ENCODE data around the gene CFDP1. TPM values are rescaled to one million over a fixed set of nuclear protein-coding genes. Genes with fewer than 3 reads are reported as not detected.

CFDP1 gene
- 10 to 100 TPM; 34.2 to 38.5 TPM for total RNA-seq

GRCh38 chr16:75432828-75433731 lies at the start of gene CFDP1:
Gene CFDP1, minus strand, starts transcription at chr16:75433503. Its CDS starts 151 bp downstream, at chr16:75433352.
- CTCF ChIA-PET, result interaction anchor here (0.7 to 2.7 kb wide), 8 partner anchors 11 to 1779 kb away, joined by 3 to 14 read pairs (median 6); partner anchors contain the start of gene TMEM170A
- POLR2A ChIA-PET, result interaction anchor here (0.8 to 1.3 kb wide), 7 partner anchors 12 to 214 kb away, joined by 3 to 5 read pairs (median 4); partner anchors contain the start of genes ADAT1, KARS1 and TERF2IP

DNA sequence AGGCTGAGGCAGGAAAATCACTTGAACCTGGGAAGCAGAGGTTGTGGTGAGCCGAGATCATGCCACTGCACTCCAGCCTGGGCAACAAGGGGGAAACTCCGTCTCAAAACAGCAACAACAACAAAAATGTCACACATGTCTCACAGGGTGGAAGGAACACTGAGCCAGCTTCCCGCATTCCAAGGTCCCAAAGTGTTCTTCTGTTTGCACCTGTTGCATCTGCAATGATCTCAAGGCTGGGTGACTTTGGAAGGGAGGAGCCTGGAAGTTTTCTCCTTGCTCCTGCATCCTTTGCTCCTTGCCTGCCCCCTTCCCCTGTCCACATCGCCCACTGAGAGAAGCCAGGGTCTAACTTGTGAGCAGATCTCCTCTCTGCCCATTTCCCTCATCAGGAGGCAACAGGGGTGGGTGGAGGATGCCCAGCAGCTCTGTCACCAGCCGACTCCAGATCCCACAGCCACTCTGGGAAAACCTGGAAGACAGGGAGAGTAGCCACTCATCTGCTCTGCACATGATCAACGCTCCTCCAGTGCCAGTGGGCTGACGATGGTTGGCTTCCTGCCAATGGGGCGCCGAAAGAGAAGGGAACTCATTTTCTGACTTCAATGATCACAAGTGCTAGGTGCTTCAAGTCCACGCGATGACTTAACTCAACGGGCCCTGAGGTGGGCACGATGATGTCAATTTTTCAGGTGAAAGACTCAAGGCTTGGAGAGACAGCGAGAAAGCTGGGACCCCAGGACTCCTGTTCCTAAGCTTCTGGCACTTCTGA lies 49.3 kb upstream of the CFDP1 start:
- CTCF ChIA-PET, result no interaction called here

GRCh38 chr16:75481475-75481874 lies 48.2 kb upstream of the CFDP1 start:
- ChIA-PET POLR2A (no interaction called here), CTCF (no interaction called here)

More for the DNA sequence above, 49.3 kb upstream of the CFDP1 start:
- POLR2A ChIA-PET, result no interaction called here

DNA sequence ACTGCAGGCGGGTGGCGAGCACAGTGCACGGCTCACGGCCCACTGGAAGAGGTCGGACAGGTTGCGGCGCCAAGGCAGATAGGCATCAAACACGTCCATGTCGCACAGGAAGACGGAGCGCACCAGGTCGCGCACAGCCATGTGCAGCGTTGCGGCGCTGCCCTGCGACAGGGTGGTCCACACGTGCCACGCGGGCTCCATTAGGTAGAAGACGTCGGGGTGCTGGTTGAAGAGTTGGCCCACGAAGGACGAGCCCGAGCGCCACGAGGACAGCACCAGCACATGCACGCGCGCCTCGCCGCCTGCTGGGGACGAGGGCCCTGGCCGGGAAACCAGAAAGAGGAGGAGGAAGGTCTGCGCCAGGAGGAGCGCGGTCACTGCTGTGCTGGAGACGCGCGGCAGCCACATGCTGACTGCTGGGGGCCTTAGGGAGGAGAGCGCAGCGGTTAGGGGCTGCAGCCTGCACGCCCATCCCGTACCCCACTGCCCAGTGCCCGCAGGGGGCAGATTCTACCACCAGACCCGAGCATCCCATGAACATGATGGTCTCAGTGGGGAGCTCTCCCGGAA lies 46.2 kb upstream of the CFDP1 start:
- ChIA-PET POLR2A (no interaction called here), CTCF (no interaction called here)

GRCh38 chr16:75478480-75479345 lies 45.4 kb upstream of the CFDP1 start:
- CTCF ChIA-PET, result no interaction called here

DNA sequence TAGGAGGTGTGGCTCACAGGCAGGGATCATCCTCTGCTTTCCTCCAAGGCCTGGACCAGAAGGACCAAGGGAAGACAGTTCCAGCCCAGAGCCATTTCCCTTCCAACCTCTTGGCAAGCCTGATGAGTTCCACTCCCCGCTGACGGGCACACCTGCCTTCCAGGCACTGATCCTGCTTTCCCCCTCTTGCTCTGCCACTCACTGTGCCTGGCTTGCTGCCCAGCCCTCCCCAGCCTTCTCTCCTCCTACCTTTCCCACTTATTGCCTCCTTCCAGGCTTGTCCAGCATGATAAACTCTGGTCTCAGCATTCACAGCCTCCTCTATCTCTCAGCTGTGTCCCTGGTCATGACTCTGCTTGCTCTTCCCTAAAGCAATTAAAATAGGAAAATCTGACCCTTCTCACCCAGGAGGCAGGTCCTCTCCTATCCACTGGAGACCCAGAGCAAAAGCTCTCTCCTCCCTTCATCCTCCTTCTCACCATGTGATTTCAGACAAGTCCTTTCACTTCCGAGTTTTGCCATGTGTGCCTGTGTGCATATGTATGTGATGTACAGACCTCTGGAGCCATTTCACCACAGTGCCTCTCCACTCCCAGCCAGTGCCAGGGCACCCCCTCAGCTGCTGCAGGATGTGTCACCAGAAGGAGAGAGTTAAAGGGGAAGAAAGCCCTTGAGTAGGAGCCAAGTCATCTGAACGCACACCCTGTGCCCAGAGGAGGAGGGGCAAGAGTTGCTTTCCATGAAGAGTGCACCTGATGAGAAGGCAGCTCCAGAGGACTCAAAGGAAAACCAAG lies 44.6 kb upstream of the CFDP1 start:
- POLR2A ChIA-PET, result no interaction called here

More at GRCh38 chr16:75478480-75479345, 45.4 kb upstream of the CFDP1 start:
- POLR2A ChIA-PET, result no interaction called here

GRCh38 chr16:75476817-75477216 lies 43.5 kb upstream of the CFDP1 start:
- ChIA-PET CTCF (no interaction called here), POLR2A (no interaction called here)

More for the DNA sequence above, 44.6 kb upstream of the CFDP1 start:
- CTCF ChIA-PET, result no interaction called here

DNA sequence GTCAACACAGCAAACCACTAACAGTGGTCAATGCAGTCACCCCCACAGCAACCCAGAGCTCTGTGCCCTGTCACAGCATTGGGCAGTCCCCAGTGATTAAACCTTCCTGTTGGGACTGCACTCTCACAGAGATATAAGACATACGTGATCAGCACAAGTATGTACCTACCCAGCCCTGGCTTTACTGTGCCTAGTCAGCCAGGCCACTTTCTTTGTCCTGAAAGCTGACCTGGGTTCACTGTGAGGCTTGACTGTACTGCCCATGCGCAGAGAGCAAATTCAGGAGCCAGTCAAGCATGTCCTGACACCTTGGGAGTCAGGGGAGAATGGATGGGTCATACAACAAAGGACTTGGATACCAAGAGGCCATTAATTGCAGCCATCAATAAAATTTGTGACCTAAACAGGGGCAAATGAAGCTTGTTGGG lies 42.1 kb upstream of the CFDP1 start:
- ChIA-PET POLR2A (no interaction called here), CTCF (interaction anchor here (1.0 to 1.8 kb wide), 2 partner anchors 10 to 42 kb away, joined by 3 read pairs; no protein-coding TSS in a partner anchor)

DNA sequence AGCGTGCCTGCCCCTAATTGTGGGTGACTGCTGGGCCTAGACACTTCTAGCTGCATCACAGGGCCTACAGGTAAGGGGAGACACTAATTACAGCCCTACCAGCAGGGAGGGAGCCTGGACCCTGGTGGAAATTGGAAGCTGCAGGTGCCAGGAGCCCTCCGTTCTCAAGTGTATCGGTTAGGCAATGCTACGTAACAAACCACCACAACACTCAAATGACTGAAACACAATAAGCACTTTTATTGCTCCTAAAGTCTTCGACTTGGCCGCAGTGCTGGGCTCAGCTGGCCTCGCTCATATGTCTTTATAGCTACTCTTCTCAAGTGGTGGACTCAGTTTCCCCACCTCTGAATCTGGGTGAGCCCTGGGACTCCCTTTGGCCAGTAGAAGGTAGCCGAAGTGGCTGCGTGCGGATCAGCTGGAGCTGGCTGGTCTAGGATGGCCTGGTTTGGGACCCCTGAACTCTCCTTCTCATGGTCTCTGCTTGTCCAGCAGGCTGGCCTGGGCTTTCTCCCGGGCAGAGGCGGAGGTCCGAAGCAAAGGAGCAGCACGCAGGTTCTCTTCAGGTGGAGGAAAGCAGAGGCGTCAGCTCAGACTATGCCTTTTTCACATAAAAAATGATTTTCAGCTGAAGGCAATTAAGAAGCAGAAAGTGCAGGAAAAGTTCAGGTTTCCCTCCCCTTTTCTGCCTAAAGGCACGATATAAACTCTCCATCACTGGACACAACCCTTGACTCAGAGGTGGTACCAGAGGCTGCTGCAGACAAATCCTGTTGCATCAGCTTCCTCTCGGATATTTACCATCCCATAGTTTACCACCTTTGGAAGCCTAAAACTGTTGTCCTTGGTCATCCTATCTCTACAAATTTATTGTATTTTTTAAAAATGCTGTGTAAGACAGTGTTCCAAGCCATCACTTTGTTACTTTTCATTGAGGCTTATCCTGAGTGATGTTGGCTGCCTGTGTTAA lies 39.9 kb upstream of the CFDP1 start:
- ChIA-PET POLR2A (no interaction called here), CTCF (interaction anchor here (1.0 to 2.3 kb wide), 5 partner anchors 8 to 291 kb away, joined by 3 to 8 read pairs (median 5); no protein-coding TSS in a partner anchor)

GRCh38 chr16:75471723-75472633 lies 38.7 kb upstream of the CFDP1 start:
- ChIA-PET CTCF (interaction anchor here (0.9 to 2.3 kb wide), 7 partner anchors 23 to 292 kb away, joined by 3 to 8 read pairs (median 4); partner anchors contain the start of genes CHST6 and TMEM231), POLR2A (no interaction called here)

DNA sequence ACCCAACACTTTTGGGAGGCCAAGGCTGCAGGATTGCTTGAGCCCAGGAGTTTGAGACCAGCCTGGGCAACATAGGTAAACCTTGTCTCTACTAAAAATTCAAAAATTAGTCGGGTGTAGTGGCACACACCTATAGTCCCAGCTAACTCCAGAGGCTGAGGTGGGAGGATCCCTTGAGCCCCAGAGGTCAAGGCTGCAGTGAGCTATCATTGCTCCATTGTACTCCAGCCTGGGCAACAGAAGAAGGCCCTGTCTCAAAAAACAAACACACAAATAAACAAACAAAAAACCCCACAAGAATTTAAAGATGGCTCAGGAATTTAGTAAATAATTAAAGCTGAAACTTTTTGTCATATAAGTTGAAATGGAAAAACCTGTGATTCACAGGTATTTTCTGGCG lies 33.5 kb upstream of the CFDP1 start:
- POLR2A ChIA-PET, result no interaction called here
- CTCF ChIA-PET, result interaction anchor here (0.7 to 2.8 kb wide), 2 partner anchors 35 to 50 kb away, joined by 7 to 18 read pairs; no protein-coding TSS in a partner anchor

- ChIA-PET CTCF (interaction anchor here (0.6 to 2.8 kb wide), 14 partner anchors 10 to 856 kb away, joined by 3 to 18 read pairs (median 4); partner anchors contain the start of genes CFDP1, KARS1 and TERF2IP), POLR2A (interaction anchor here (0.6 to 1.4 kb wide), 5 partner anchors 31 to 183 kb away, joined by 3 to 7 read pairs (median 4); partner anchors contain the start of genes CFDP1, KARS1 and TERF2IP)
Measured at GRCh38 chr16:75464122-75464918, 31.0 kb upstream of the CFDP1 start, which contains the start of gene TMEM170A. Gene TMEM170A, minus strand, starts transcription at chr16:75464689. Its CDS starts 89 bp downstream, at chr16:75464600.

- CTCF ChIA-PET, result interaction anchor here (0.9 to 1.3 kb wide), 4 partner anchors 10 to 184 kb away, joined by 3 to 6 read pairs (median 3); partner anchors contain the start of genes CFDP1, KARS1 and TERF2IP
Measured at GRCh38 chr16:75463389-75464121, 30.3 kb upstream of the CFDP1 start.

GRCh38 chr16:75462806-75463205 lies 29.5 kb upstream of the CFDP1 start:
- ChIA-PET POLR2A (interaction anchor here (0.7 kb wide), 1 partner anchor 267 kb away, joined by 3 read pairs; no protein-coding TSS in a partner anchor), CTCF (no interaction called here)

More at GRCh38 chr16:75463389-75464121, 30.3 kb upstream of the CFDP1 start:
- POLR2A ChIA-PET, result interaction anchor here (1.0 to 1.4 kb wide), 3 partner anchors 30 to 184 kb away, joined by 3 to 7 read pairs (median 4); partner anchors contain the start of genes CFDP1, KARS1 and TERF2IP
